GM04503 (cell line): ENCODE results near the gene CYP19A1.
"Not testable (repeated sequence)": the region's sequence is repeated elsewhere in the genome, so short reads cannot be mapped to it uniquely, and the experiment has no call there.

Experiments
- DNase-seq: peaks from one replicate; pipeline ENCODE4 v3.0.0-alpha.2; 2012; ENCODE audit warnings: low read depth

The CYP19A1 gene

GRCh38 chr15:51290720-51291119 is 47.7 kb downstream of the CYP19A1 start:
- DNase-seq = no peak

DNA sequence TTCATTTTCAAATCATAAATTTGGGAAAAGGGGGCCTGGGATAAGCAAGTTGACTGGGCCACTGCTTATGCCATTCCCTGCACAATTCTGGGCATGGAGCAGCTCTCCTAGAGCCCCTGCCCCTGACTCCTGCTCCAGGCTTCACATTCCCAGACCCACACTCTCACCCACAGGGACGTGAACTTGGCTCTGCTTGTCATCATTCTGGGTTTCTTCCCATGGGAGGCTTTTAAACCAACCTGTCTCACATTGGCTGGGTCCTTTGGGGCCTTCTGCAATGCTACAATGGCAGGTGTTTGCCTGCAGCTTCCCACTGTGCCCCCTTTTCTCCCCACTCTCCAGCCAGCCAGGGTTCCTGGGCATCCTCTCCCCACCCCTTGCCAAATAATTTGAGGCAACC is 49.1 kb downstream of the CYP19A1 start:
- no peak for DNase-seq

- DNase-seq = no peak
Observed at GRCh38 chr15:51288143-51289065, 50.0 kb downstream of the CYP19A1 start.

- DNase-seq = no peak
Observed at GRCh38 chr15:51286816-51287215, 51.6 kb downstream of the CYP19A1 start.

DNA sequence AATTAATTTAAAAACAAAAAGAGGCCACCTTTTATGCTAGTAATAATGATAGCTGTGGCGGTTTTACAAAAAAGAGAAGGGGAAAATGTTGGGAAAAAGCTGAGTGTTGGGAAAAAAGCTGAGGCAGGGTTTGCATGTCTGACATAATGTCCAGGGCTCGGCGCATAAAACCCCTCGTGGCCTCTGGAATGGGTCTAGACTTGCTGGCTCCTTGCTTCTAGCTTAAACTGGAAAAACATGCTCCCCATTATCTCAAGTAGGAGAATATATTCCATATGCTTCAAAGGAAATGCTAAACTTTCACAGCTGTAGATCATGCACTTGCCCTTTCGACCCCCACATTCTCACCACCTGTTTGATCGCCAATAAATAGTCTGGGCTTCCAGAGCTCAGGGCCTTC is 53.0 kb downstream of the CYP19A1 start:
- DNase-seq = no peak

DNA sequence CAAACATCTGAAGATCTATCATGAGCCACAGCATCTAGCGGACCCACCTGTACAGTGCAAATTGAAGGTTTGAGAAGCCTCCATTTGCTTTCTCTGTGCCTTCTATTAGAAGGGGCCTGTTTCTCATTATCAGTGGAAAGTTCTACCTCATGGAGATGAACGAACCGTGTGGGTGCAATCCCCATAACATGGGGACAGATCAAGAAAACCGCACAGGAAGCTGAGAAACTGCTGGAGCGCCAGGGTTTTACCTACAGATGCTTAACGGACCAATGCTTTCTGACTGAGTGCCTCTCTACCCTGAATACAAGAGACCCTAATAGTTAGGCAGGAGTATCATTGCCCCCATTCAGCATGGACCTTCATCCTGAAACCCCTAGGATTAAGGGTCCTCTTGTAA is 53.5 kb downstream of the CYP19A1 start:
- no peak for DNase-seq

- DNase-seq = no peak
Observed at GRCh38 chr15:51283026-51283425, 55.4 kb downstream of the CYP19A1 start.

DNA sequence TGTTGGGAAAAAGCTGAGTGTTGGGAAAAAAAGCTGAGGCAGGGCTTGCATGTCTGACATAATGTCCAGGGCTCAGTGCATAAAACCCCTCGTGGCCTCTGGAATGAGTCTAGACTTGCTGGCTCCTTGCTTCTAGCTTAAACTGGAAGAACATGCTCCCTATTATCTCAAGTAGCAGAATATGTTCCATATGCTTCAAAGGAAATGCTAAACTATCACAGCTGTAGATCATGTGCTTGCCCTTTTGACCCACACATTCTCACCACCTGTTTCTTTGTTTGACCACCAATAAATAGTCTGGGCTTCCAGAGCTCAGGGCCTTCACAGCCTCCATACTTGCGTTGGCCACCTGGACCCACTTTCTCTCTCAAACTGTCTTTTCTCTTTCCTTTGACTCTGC is 56.2 kb downstream of the CYP19A1 start:
- DNase-seq = not testable (repeated sequence)

- DNase-seq = no peak
Observed at GRCh38 chr15:51281368-51281967, 56.9 kb downstream of the CYP19A1 start.

GRCh38 chr15:51280838-51281237 is 57.6 kb downstream of the CYP19A1 start:
- no peak for DNase-seq

GRCh38 chr15:51279391-51279790 is 59.0 kb downstream of the CYP19A1 start:
- DNase-seq = no peak

GRCh38 chr15:51277101-51277500 is 61.3 kb downstream of the CYP19A1 start:
- DNase-seq = no peak

GRCh38 chr15:51274956-51275355 is 63.4 kb downstream of the CYP19A1 start:
- no peak for DNase-seq

DNA sequence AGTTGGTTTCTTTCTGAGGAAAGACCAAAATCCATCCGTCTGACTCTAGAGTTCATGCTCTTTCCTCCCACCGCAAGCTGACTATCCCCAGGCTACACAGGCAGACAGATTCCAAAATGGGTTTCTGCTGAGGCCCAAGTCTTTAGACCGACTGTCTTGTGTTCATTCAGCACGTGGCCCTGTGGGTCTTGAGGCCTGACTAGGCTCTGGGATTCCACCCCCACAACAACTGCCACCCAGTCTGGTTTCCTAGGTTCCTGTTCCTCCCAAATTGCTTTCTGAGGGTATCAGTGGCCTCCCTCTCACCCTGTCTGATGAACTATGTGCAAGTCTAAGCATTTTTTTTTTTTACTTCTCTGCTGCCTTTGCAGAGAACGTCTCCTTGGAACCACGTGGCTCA is 67.7 kb downstream of the CYP19A1 start:
- no peak for DNase-seq

GRCh38 chr15:51269496-51269895 is 68.9 kb downstream of the CYP19A1 start:
- no peak for DNase-seq

DNA sequence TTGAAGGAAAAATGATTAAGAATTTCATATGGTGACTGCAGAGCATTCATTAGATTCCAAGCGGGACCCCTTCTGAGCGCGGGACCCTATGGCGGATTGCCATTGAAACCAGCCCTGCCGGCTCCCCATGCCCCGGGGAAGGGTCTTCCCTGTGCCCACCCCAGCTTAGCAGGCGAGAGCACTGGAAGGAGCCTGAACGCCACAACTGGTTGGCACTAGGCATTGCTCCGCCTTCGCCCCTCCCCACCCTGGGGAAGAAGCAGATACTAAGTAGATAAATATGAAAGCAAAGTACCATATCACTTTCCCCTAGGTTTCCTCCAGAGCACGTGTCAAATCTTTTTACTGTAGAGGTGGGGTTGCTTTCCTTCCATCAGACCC is 70.7 kb downstream of the CYP19A1 start:
- DNase-seq = no peak

- DNase-seq = no peak
Observed at GRCh38 chr15:51267051-51267702, 71.2 kb downstream of the CYP19A1 start.

DNA sequence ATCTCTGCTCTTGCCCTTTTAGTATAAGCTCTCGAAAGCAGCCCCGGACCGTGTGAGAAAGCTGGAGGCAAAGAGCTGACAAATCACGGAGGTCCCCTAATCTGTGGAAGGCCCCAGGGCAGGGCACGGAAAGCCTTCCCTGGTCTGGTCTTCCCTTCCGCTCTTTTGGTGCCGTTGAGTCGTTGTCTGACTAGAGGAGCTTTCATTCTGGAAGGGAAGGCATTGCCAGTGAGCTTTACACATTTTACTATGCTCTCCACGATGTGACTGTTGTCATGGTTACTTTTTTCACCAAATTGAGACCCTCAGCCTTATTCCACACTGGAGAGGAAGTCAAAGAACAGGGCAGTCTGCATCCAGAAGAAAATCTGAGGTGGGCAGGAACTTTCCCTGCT is 71.7 kb downstream of the CYP19A1 start:
- no peak for DNase-seq

- DNase-seq = no peak
Observed at GRCh38 chr15:51265037-51265555, 73.3 kb downstream of the CYP19A1 start.

GRCh38 chr15:51263726-51264125 is 74.7 kb downstream of the CYP19A1 start:
- no peak for DNase-seq

GRCh38 chr15:51263116-51263515 is 75.3 kb downstream of the CYP19A1 start:
- no peak for DNase-seq

- no peak for DNase-seq
Observed at GRCh38 chr15:51262463-51262862, 75.9 kb downstream of the CYP19A1 start.

DNA sequence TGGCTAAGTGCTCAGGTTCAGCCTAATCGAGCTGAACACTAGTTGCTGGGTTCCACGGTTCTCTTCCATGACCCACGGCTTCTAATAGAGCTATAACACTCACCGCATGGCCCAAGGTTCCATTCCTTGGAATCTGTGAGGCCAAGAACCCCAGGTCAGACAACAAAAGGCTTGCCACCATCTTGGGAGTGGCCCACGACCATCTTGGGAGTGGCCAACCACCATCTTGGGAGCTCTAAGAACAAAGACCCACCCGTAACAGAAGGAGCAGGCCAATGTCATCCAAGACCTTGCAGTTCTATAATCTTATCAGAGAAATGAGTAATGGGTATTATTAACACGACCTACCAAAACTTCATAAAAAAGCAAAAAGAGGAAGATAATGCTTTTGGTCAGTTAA is 77.3 kb downstream of the CYP19A1 start:
- DNase-seq = not testable (repeated sequence)
